Neural progenitor cell (in vitro differentiated cells): ENCODE measurements around the gene GNS.

Experiments
- CTCF ChIP-seq: fragments of 200-600 bp; sonication (generic); IDR thresholded peaks from 2 replicates; pipeline ENCODE4 v1.5.1; 2017; ENCODE audit warnings: antibody characterized with exemption, mild to moderate bottlenecking
- EZH2 ChIP-seq: fragments of 200-600 bp; sonication (generic); IDR thresholded peaks from 2 replicates; pipeline ENCODE4 v1.6.1; 2017; ENCODE audit warnings: antibody characterized with exemption, mild to moderate bottlenecking, moderate library complexity
- EZH2phosphoT487 ChIP-seq: fragments of 200-600 bp; sonication (generic); IDR thresholded peaks from 2 replicates; pipeline ENCODE4 v1.6.1; 2017; ENCODE audit warnings: antibody characterized with exemption

- TF ChIP-seq CTCF (no peak), EZH2 (no peak), EZH2phosphoT487 (no peak)
Observed at GRCh38 chr12:64808110-64808509, 48.9 kb upstream of the GNS start.
